Ishikawa (cell line): Measurements from ENCODE around the gene CAPZA1.

Experiments
- CEBPB ChIP-seq: IDR thresholded peaks from 2 replicates; pipeline ENCODE4 v1.6.1; 2012
- CREB1 ChIP-seq: IDR thresholded peaks from 2 replicates; pipeline ENCODE4 v1.6.1; 2012; ENCODE audit warnings: low read depth
- EGR1 ChIP-seq: IDR thresholded peaks from 2 replicates; pipeline ENCODE4 v1.6.1; 2012
- EP300 ChIP-seq: IDR thresholded peaks from 2 replicates; pipeline ENCODE4 v1.6.1; 2012; ENCODE audit warnings: borderline replicate concordance
- FOXM1 ChIP-seq: IDR thresholded peaks from 2 replicates; pipeline ENCODE4 v1.6.1; 2012; ENCODE audit warnings: low read depth, borderline replicate concordance
- NFIC ChIP-seq: IDR thresholded peaks from 2 replicates; pipeline ENCODE4 v1.6.1; 2012
- RAD21 ChIP-seq: IDR thresholded peaks from 2 replicates; pipeline ENCODE4 v1.6.1; 2012; ENCODE audit warnings: low read depth
- TAF1 ChIP-seq: IDR thresholded peaks from 2 replicates; pipeline ENCODE4 v1.6.1; 2012; ENCODE audit warnings: low read depth, mild to moderate bottlenecking
- TCF12 ChIP-seq: IDR thresholded peaks from 2 replicates; pipeline ENCODE4 v1.6.1; 2012; ENCODE audit warnings: low read depth
- TEAD4 ChIP-seq: IDR thresholded peaks from 2 replicates; pipeline ENCODE4 v1.6.1; 2012
- YY1 ChIP-seq: IDR thresholded peaks from 2 replicates; pipeline ENCODE4 v1.6.1; 2012; ENCODE audit warnings: low read depth
- ZBTB7A ChIP-seq: IDR thresholded peaks from 2 replicates; pipeline ENCODE4 v1.6.1; 2012; ENCODE audit warnings: low read depth
- TF ChIP-seq, protein P1 (sequence below): IDR thresholded peaks from 2 replicates; pipeline ENCODE4 v1.6.1; 2012; ENCODE audit warnings: low read depth, mild to moderate bottlenecking
- TF ChIP-seq, protein P2 (sequence below): IDR thresholded peaks from 2 replicates; pipeline ENCODE4 v1.6.1; 2012
- TF ChIP-seq, protein P3 (sequence below): IDR thresholded peaks from 2 replicates; pipeline ENCODE4 v1.6.1; 2012

CAPZA1 gene

DNA sequence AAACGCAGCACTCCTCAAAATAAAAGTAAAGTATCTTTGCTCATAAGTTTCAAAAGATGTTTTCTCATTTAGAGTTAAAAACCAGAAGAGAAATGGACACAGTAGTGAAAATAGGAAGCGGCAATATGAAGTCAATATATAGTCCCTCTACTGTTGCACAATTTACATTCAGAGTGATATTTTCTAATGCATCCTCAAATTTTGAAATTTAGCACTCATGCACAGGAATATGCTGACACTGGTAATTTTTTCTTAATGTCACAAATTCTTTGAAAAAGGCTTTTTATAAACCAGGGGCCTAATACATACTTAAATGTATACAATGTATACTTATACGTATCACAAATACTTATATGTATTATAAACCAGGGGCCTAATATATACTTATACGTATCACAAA lies 20.2 kb upstream of the CAPZA1 start:
- TF ChIP-seq CREB1 (no peak), TCF12 (no peak), EGR1 (no peak), ZBTB7A (no peak), CEBPB (no peak), NFIC (no peak)
- TF ChIP-seq, protein P1, sequence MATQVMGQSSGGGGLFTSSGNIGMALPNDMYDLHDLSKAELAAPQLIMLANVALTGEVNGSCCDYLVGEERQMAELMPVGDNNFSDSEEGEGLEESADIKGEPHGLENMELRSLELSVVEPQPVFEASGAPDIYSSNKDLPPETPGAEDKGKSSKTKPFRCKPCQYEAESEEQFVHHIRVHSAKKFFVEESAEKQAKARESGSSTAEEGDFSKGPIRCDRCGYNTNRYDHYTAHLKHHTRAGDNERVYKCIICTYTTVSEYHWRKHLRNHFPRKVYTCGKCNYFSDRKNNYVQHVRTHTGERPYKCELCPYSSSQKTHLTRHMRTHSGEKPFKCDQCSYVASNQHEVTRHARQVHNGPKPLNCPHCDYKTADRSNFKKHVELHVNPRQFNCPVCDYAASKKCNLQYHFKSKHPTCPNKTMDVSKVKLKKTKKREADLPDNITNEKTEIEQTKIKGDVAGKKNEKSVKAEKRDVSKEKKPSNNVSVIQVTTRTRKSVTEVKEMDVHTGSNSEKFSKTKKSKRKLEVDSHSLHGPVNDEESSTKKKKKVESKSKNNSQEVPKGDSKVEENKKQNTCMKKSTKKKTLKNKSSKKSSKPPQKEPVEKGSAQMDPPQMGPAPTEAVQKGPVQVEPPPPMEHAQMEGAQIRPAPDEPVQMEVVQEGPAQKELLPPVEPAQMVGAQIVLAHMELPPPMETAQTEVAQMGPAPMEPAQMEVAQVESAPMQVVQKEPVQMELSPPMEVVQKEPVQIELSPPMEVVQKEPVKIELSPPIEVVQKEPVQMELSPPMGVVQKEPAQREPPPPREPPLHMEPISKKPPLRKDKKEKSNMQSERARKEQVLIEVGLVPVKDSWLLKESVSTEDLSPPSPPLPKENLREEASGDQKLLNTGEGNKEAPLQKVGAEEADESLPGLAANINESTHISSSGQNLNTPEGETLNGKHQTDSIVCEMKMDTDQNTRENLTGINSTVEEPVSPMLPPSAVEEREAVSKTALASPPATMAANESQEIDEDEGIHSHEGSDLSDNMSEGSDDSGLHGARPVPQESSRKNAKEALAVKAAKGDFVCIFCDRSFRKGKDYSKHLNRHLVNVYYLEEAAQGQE = no peak
- TF ChIP-seq, protein P2, sequence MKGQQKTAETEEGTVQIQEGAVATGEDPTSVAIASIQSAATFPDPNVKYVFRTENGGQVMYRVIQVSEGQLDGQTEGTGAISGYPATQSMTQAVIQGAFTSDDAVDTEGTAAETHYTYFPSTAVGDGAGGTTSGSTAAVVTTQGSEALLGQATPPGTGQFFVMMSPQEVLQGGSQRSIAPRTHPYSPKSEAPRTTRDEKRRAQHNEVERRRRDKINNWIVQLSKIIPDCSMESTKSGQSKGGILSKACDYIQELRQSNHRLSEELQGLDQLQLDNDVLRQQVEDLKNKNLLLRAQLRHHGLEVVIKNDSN = no peak

DNA sequence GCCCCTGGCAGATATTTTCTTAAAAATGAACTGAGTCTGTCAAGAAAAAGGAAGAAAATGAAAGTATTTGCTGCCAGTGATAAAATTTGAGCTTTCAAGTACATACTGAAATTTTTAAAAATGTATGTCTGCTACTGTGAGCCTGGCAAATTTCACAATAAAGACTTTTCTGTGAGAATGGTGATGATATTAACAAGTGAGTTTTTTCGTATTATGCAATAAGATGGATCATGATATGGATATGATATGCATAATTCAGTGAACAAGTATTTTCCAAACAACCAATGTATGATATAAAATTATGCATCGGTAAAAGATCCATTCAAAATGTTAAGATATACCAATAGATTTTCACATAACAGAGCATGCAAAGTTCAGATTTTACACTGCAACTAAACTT lies 16.6 kb upstream of the CAPZA1 start:
- TF ChIP-seq FOXM1 = no peak
- TF ChIP-seq EGR1 = no peak
- no peak for TF ChIP-seq TEAD4
- TF ChIP-seq, protein P3, sequence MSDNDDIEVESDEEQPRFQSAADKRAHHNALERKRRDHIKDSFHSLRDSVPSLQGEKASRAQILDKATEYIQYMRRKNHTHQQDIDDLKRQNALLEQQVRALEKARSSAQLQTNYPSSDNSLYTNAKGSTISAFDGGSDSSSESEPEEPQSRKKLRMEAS = no peak
- TF ChIP-seq CREB1 = no peak
- no peak for TF ChIP-seq YY1
- TF ChIP-seq NFIC = no peak
- TF ChIP-seq, protein P2 = no peak
- no peak for TF ChIP-seq TAF1
- TF ChIP-seq EP300 = no peak
- TF ChIP-seq RAD21 = no peak
- no peak for TF ChIP-seq TCF12

DNA sequence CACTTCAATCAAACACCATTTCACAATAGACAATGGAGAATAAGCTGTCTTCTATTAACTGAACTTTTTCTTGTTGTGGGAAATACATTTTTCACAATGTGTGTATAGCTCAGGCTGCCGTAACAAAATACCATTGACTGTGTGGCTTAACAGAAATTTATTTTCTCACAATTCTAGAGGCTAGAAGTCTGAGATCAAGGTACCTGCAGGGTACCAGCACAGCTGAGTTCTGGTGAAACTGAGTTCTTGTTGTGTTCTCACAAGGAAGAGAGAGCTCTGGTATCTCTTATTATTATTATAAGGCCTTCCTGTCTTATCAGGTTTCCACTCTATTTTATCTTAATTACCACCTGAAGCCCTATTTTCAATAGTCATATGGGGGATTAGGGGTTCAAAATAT lies 16.1 kb upstream of the CAPZA1 start:
- no peak for TF ChIP-seq EP300
- TF ChIP-seq, protein P2 = no peak
- no peak for TF ChIP-seq TEAD4
- TF ChIP-seq YY1 = no peak

DNA sequence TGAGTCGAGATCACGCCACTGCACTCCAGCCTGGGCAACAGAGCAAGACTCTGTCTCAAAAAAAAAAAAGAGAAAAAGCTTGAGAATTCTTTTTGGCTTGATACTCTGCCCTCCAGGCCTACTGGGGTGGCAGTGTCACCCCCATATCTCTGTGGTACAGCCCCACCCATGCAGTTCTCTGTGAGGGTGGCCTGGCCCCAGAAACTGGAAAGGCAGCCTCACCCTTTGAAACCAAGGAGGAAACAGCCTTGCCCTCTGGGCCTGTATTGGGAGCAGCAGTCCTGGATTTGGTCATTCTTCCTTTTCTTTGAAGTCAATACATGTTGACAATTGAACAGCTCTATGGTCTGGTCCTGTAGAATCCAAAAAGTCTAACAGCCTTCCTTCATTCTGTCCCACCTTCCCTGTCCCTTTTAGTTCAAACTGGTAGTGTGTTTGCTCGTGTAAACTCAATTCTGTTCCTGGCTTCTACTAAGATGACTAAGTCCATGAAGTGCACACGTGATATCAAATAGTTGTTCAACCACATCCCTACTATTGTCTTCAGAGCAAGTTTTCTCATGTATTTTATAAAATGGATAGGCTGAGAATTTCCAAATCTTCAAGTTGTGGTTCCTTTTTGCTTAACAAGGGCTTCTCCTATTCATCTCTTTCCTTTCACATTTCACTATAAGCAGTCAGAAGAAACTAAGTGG lies 13.9 kb upstream of the CAPZA1 start:
- TF ChIP-seq TEAD4 (no peak), TAF1 (no peak)

DNA sequence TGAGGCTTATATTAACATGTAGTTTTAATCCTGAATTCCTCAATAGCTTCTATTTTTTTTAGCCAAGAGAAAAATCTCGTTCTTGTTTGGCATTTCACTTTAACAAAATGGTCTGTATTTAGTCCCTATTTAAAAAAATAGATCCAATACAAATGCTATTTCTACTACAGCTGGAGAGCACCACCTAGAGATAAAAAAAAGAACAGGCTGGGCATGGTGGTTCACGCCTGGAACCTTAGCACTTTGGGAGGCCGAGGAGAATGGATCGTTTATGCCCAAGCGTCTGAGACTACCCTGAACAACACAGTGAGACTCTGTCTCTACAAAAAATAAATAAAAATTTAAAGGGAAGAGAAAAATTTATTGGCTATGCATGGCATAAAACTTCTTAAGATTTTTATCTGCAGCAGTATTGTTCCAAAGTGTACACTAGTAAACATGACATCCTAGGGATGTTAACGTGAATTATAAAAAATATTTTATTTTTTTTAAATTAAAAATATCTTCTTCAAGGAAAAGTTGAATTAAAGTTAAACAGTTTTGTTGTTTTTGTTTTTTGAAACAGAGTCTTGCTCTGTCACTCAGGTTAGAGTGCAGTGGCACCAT lies 5.1 kb upstream of the CAPZA1 start:
- TF ChIP-seq NFIC (no peak), RAD21 (peak; percentile 60)

DNA sequence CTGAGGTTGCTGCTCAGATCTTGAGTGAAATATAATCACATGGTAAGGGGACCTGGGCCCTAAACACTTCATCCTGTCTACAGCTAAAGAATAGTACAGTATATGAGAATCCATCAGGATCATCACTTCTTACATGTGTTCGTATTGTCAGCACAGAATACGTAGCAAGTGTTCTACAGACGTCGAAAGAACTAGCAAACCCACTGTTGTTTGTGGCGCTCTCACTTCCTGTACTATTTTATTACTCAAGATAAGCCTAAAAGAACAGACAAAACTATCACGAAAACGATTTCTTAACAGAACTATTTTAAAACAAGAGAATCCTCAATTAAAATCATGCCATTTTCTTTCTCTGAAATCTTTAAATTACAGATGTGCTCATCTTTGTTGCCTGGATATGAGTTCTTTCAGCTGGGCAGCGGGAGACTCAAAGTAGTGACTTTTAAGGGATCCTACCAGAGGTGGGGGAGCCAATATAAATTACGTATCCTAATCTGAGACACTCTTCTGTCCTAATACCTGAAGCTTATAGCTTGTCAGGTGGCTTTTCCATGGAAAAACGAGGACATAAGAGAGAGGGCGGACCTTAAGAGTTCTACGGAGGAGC lies 1.4 kb upstream of the CAPZA1 start:
- TF ChIP-seq TAF1 = no peak
- TF ChIP-seq, protein P1 = no peak
- TF ChIP-seq CREB1 = no peak
- TF ChIP-seq TCF12 = no peak
- no peak for TF ChIP-seq YY1
- TF ChIP-seq, protein P3 = no peak
- TF ChIP-seq, protein P2 = no peak
- TF ChIP-seq TEAD4 = no peak
